HepG2 (cell line): Measurements from ENCODE around the gene ACP7. TPM values are rescaled to one million over a fixed set of nuclear protein-coding genes. Genes with fewer than 3 reads are reported as not detected.
A peak's percentile ranks its signal among the peaks of the same experiment; 100 is the strongest.

Experiments used
- FOXK2 ChIP-seq: fragments of 450-650 bp; IDR thresholded peaks from 2 replicates; pipeline ENCODE4 v1.6.1; 2016
- GPBP1L1 ChIP-seq: sonication (generic); formaldehyde crosslinking; IDR thresholded peaks from 2 replicates; pipeline ENCODE4 v1.5.0; 2020; ENCODE audit warnings: mild to moderate bottlenecking, missing genetic modification reagents
- KDM6A ChIP-seq: IDR thresholded peaks from 2 replicates; pipeline ENCODE4 v1.6.1; 2016; ENCODE audit warnings: low read depth
- NKX3-1 ChIP-seq: sonication (generic); formaldehyde crosslinking; IDR thresholded peaks from 2 replicates; pipeline ENCODE4 v1.5.0; 2020; ENCODE audit warnings: missing genetic modification reagents
- PCBP1 ChIP-seq: fragments of 200-400 bp; formaldehyde crosslinking; IDR thresholded peaks from 2 replicates; pipeline ENCODE4 v1.6.1; 2017; ENCODE audit warnings: mild to moderate bottlenecking, low read depth, low read length, borderline replicate concordance
- PHF21A ChIP-seq: sonication (generic); formaldehyde crosslinking; IDR thresholded peaks from 2 replicates; pipeline ENCODE4 v1.5.0; 2020; ENCODE audit warnings: mild to moderate bottlenecking, missing genetic modification reagents
- SP1 ChIP-seq, 2 experiments: fragments of 450-650 bp in 1 of 2; sonication (generic) in 1 of 2; formaldehyde crosslinking in 1 of 2; IDR thresholded peaks; 2 replicates each; pipeline versions ENCODE4 v1.4.0 to v1.6.1; 2016 to 2020; ENCODE audit warnings: missing genetic modification reagents in 1 of 2
- ZGPAT ChIP-seq: IDR thresholded peaks from 2 replicates; pipeline ENCODE4 v1.6.1; 2016; ENCODE audit warnings: mild to moderate bottlenecking
- ZNF138 ChIP-seq: sonication (generic); formaldehyde crosslinking; IDR thresholded peaks from 2 replicates; pipeline ENCODE4 v1.5.0; 2020; ENCODE audit warnings: mild to moderate bottlenecking, low read depth, missing genetic modification reagents
- ZNF160 ChIP-seq: sonication (generic); formaldehyde crosslinking; IDR thresholded peaks from 2 replicates; pipeline ENCODE4 v1.8.0; 2022; ENCODE audit warnings: mild to moderate bottlenecking, inconsistent platforms, missing genetic modification reagents
- ZNF3 ChIP-seq: IDR thresholded peaks from 2 replicates; pipeline ENCODE4 v1.7.0; 2017; ENCODE audit warnings: inconsistent platforms
- ZNF670 ChIP-seq: sonication (generic); formaldehyde crosslinking; IDR thresholded peaks from 2 replicates; pipeline ENCODE4 v1.8.0; 2022; ENCODE audit warnings: mild to moderate bottlenecking, missing genetic modification reagents, borderline replicate concordance
- ZNF784 ChIP-seq: sonication (generic); formaldehyde crosslinking; IDR thresholded peaks from 2 replicates; pipeline ENCODE4 v1.5.1; 2020; ENCODE audit warnings: missing genetic modification reagents, mild to moderate bottlenecking, borderline replicate concordance
- polyA plus RNA-seq, 8 experiments: library from polyadenylated mRNA; depleted of rRNA in 3 of 8; stranded (reverse) in 7 of 8; unstranded in 1 of 8; fragments of >200 nt; fragmentation: Illumina TruSeq in 4 of 8; extraction: Trizol in 4 of 8; gene quantifications; 2 replicates each; pipeline versions ENCODE4 v1.2.1 to v1.2.3, GENCODE V29; 2011 to 2016; ENCODE audit warnings: low read depth in 4 of 8, missing spikeins in 1 of 8, mixed read lengths in 1 of 8; ENCODE audit not compliant: insufficient read depth in 1 of 8
- total RNA-seq, 5 experiments: library from RNA; depleted of rRNA; stranded (reverse); fragments of >200 nt; fragmentation: Illumina TruSeq; extraction: Trizol; gene quantifications; 2 replicates each; pipeline ENCODE4 v1.2.3, GENCODE V29; 2016; ENCODE audit warnings: low read depth in 1 of 5
- TF ChIP-seq, protein P1 (sequence below): sonication (generic); formaldehyde crosslinking; IDR thresholded peaks from 2 replicates; pipeline ENCODE4 v1.4.0; 2020; ENCODE audit warnings: missing genetic modification reagents
- TF ChIP-seq, protein P2 (sequence below): sonication (generic); formaldehyde crosslinking; conservative IDR thresholded peaks from 2 replicates; pipeline ENCODE4 v1.4.0; 2020; ENCODE audit warnings: missing genetic modification reagents
- TF ChIP-seq, protein P3 (sequence below): sonication (generic); formaldehyde crosslinking; IDR thresholded peaks from 2 replicates; pipeline ENCODE4 v1.5.0; 2020; ENCODE audit warnings: missing genetic modification reagents
- TF ChIP-seq, protein P4 (sequence below): IDR thresholded peaks from 2 replicates; pipeline ENCODE4 v1.6.1; 2016; ENCODE audit warnings: missing biosample characterization, missing genetic modification reagents, low read depth

Gene ACP7
- total and polyA plus RNA-seq, 2 of the 13 experiments (the other 11 are each of a cell fraction or from before 2014, with no cell fraction given): not detected

- TF ChIP-seq ZNF138 (no peak), KDM6A (CRISPR knock-in tag) (no peak), ZNF784 (CRISPR knock-in tag) (no peak), ZNF3 (CRISPR knock-in tag) (peak; percentile 90), ZGPAT (CRISPR knock-in tag) (no peak), NKX3-1 (no peak), ZNF160 (CRISPR knock-in tag) (no peak), ZNF670 (CRISPR knock-in tag) (peak; percentile 70; the same call in 1 of the 2 replicates), SP1 (IDR thresholded peaks at IDR 0.05) (no peak), SP1 (CRISPR knock-in tag; IDR thresholded peaks at IDR 0.05) (no peak), FOXK2 (no peak), GPBP1L1 (CRISPR knock-in tag) (no peak), PHF21A (CRISPR knock-in tag) (peak; percentile 42; the same call in 1 of the 2 replicates), PCBP1 (no peak)
- TF ChIP-seq, protein P1, sequence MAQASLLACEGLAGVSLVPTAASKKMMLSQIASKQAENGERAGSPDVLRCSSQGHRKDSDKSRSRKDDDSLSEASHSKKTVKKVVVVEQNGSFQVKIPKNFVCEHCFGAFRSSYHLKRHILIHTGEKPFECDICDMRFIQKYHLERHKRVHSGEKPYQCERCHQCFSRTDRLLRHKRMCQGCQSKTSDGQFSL (CRISPR knock-in tag): 0 out of 2 replicates have a peak, but pooled peaks have one; percentile 57
- TF ChIP-seq, protein P2, sequence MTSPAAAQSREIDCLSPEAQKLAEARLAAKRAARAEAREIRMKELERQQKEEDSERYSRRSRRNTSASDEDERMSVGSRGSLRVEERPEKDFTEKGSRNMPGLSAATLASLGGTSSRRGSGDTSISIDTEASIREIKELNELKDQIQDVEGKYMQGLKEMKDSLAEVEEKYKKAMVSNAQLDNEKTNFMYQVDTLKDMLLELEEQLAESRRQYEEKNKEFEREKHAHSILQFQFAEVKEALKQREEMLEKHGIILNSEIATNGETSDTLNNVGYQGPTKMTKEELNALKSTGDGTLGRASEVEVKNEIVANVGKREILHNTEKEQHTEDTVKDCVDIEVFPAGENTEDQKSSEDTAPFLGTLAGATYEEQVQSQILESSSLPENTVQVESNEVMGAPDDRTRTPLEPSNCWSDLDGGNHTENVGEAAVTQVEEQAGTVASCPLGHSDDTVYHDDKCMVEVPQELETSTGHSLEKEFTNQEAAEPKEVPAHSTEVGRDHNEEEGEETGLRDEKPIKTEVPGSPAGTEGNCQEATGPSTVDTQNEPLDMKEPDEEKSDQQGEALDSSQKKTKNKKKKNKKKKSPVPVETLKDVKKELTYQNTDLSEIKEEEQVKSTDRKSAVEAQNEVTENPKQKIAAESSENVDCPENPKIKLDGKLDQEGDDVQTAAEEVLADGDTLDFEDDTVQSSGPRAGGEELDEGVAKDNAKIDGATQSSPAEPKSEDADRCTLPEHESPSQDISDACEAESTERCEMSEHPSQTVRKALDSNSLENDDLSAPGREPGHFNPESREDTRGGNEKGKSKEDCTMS: no peak
- TF ChIP-seq, protein P3, sequence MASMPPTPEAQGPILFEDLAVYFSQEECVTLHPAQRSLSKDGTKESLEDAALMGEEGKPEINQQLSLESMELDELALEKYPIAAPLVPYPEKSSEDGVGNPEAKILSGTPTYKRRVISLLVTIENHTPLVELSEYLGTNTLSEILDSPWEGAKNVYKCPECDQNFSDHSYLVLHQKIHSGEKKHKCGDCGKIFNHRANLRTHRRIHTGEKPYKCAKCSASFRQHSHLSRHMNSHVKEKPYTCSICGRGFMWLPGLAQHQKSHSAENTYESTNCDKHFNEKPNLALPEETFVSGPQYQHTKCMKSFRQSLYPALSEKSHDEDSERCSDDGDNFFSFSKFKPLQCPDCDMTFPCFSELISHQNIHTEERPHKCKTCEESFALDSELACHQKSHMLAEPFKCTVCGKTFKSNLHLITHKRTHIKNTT (CRISPR knock-in tag): no peak
- TF ChIP-seq, protein P4, sequence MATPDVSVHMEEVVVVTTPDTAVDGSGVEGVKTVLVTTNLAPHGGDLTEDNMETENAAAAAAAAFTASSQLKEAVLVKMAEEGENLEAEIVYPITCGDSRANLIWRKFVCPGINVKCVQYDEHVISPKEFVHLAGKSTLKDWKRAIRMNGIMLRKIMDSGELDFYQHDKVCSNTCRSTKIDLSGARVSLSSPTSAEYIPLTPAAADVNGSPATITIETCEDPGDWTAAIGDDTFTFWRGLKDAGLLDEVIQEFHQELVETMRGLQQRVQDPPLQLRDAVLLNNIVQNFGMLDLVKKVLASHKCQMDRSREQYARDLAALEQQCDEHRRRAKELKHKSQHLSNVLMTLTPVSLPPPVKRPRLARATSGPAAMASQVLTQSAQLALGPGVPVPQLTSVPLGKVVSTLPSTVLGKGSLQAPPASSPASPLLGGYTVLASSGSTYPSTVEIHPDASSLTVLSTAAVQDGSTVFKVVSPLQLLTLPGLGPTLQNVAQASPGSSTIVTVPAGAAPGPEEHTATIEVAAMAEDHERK (CRISPR knock-in tag): no peak
Observed at GRCh38 chr19:39126312-39127187, 42.4 kb downstream of the ACP7 start (continued).
